Bronchial epithelial cell (primary cell): ENCODE data around the gene SYT5. TPM values are rescaled to one million over a fixed set of nuclear protein-coding genes. Genes with fewer than 3 reads are reported as not detected.
"Not testable (repeated sequence)": the region's sequence is repeated elsewhere in the genome, so short reads cannot be mapped to it uniquely, and the experiment has no call there.

Experiments
- DNase-seq: peaks from one replicate; pipeline ENCODE4 v3.0.0-alpha.2; 2010; ENCODE audit warnings: low read depth
- FAIRE-seq: peaks from 2 replicates; lab custom pipeline; 2011; peaks lifted over from hg19 to GRCh38; lab: Jason Lieb, UNC
- H3K27me3 ChIP-seq: 2 replicates; pipeline ENCODE4 v1.5.1; 2011; ENCODE audit warnings: low read length; ENCODE audit not compliant: control insufficient read depth, insufficient read depth
- H3K36me3 ChIP-seq: 2 replicates; pipeline ENCODE4 v1.5.1; 2011; ENCODE audit warnings: low read length; ENCODE audit not compliant: control insufficient read depth, insufficient read depth
- H3K4me3 ChIP-seq: 2 replicates; pipeline ENCODE4 v1.5.1; 2011; ENCODE audit warnings: mild to moderate bottlenecking, low read depth, low read length, control low read depth
- CTCF ChIP-seq: IDR thresholded peaks from 2 replicates; pipeline ENCODE4 v1.5.1; 2011; ENCODE audit warnings: mild to moderate bottlenecking, moderate library complexity, low read length, control low read depth, inconsistent platforms; ENCODE audit not compliant: insufficient read depth, severe bottlenecking
- total RNA-seq: library from RNA; depleted of rRNA; stranded (reverse); fragments of >200 nt; gene quantifications from 2 replicates; pipeline ENCODE4 v1.2.1, GENCODE V29; 2014

The SYT5 gene
- total RNA-seq, 1 donor from 2014 or later, result 0.26 TPM

GRCh38 chr19:55156202-55157063, 23.7 kb downstream of the SYT5 start:
- H3K4me3 ChIP-seq, result no peak overlapping the region
- FAIRE-seq (no peak), DNase-seq (peak; percentile 17)
- TF ChIP-seq CTCF, result no peak
- H3K36me3 ChIP-seq, result no peaks in the 10 kb centered on the region
- H3K27me3 ChIP-seq, result no peaks in the 10 kb centered on the region

GRCh38 chr19:55155784-55156183, 24.3 kb downstream of the SYT5 start:
- DNase-seq, H3K4me3 ChIP-seq, H3K27me3 ChIP-seq, FAIRE-seq, H3K36me3 ChIP-seq: not testable (repeated sequence)

DNA sequence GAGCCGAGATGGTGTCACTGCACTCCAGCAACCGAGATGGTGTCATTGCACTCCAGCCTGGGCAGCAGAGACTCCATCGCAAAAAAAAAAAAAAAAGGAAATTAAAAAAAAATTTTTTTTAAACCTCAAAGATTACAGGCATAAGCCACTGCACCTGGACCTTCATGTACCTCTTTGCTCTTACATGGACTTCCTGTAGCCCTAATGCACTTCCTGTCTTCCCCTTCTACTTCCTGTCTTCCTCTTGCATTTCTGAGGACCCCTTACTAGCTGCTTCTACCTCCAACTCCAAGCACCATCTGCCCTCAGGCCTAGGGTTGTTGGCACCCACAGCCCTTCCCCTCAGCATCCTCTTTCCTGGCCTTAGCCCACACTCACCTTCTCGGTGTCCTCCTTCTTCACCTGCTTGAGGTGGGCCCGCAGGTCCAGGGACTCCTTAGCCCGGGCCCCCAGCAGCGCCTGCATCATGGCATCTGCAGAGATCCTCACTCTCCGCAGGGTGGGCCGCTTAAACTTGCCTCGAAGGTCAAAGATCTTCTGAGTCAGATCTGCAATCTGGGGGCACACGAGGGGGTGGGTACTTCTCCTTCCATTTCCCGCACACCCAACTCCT, 26.3 kb downstream of the SYT5 start:
- H3K36me3 ChIP-seq, result no peaks in the 10 kb centered on the region
- FAIRE-seq, result no peak
- no peak overlapping the region for H3K4me3 ChIP-seq
- TF ChIP-seq CTCF, result no peak
- DNase-seq, result no peak
- no peaks in the 10 kb centered on the region for H3K27me3 ChIP-seq

- H3K27me3 ChIP-seq, result no peaks in the 10 kb centered on the region
- DNase-seq, result no peak
- no peak overlapping the region for H3K4me3 ChIP-seq
These were observed 28.1 kb downstream of the SYT5 start for GRCh38 chr19:55152017-55152416.

GRCh38 chr19:55149078-55150003, 30.7 kb downstream of the SYT5 start, which contains the start of gene TNNT1:
TSS of gene TNNT1 (minus strand) at chr19:55149206. CDS start at chr19:55147157, 2,049 bp downstream.
- FAIRE-seq (no peak), DNase-seq (no peak)
- TF ChIP-seq CTCF, result no peak
- Histone ChIP-seq H3K4me3 (no peak within 1 kb of the TSS), H3K27me3 (no peaks in the 10 kb centered on the region), H3K36me3 (no peaks in the 10 kb centered on the region)

More at GRCh38 chr19:55152017-55152416, 28.1 kb downstream of the SYT5 start:
- no peak for TF ChIP-seq CTCF
- FAIRE-seq, result no peak
- no peaks in the 10 kb centered on the region for H3K36me3 ChIP-seq
